ENCODE data around the gene RAP1GDS1.
"Not testable (repeated sequence)": the region's sequence is repeated elsewhere in the genome, so short reads cannot be mapped to it uniquely, and the experiment has no call there.

Gene RAP1GDS1

GRCh38 chr4:98311656-98312055, 50.5 kb downstream of the RAP1GDS1 start:
- H3K27me3 Mint-ChIP-seq (ENCODE audit: low read depth), result no peaks in the 10 kb centered on the region
- no peak overlapping the region for H3K27ac Mint-ChIP-seq
- H3K4me1 Mint-ChIP-seq (ENCODE audit: low read depth), result no peaks in the 10 kb centered on the region
- H3K9me3 Mint-ChIP-seq, result no peaks in the 10 kb centered on the region
- no peak overlapping the region for H3K4me3 Mint-ChIP-seq
- no peaks in the 10 kb centered on the region for H3K36me3 Mint-ChIP-seq (ENCODE audit: low read depth)

GRCh38 chr4:98314791-98315565, 53.8 kb downstream of the RAP1GDS1 start:
- Mint-ChIP-seq H3K27me3 (ENCODE audit: low read depth) (no peaks in the 10 kb centered on the region), H3K27ac (no peak overlapping the region), H3K9me3 (peaks cover 13% of the 10 kb centered on the region)

GRCh38 chr4:98318521-98318920, 57.3 kb downstream of the RAP1GDS1 start:
- Mint-ChIP-seq H3K4me3 (no peak overlapping the region), H3K27me3 (ENCODE audit: low read depth) (no peaks in the 10 kb centered on the region), H3K27ac (no peak overlapping the region), H3K9me3 (peaks cover 16% of the 10 kb centered on the region), H3K36me3 (ENCODE audit: low read depth) (peaks cover 9% of the 10 kb centered on the region), H3K4me1 (ENCODE audit: low read depth) (peaks cover 2% of the 10 kb centered on the region)

More at GRCh38 chr4:98314791-98315565, 53.8 kb downstream of the RAP1GDS1 start:
- Mint-ChIP-seq H3K4me1 (ENCODE audit: low read depth) (peaks cover 2% of the 10 kb centered on the region), H3K4me3 (no peak overlapping the region), H3K36me3 (ENCODE audit: low read depth) (peaks cover 6% of the 10 kb centered on the region)

- Mint-ChIP-seq H3K27ac (no peak overlapping the region), H3K9me3 (peaks cover 16% of the 10 kb centered on the region), H3K4me3 (no peak overlapping the region), H3K36me3 (ENCODE audit: low read depth) (peaks cover 9% of the 10 kb centered on the region), H3K4me1 (ENCODE audit: low read depth) (peaks cover 2% of the 10 kb centered on the region), H3K27me3 (ENCODE audit: low read depth) (no peaks in the 10 kb centered on the region)
Measured at GRCh38 chr4:98319021-98319420, 57.8 kb downstream of the RAP1GDS1 start.

- Mint-ChIP-seq H3K9me3 (peaks cover 20% of the 10 kb centered on the region), H3K4me3 (no peak overlapping the region), H3K36me3 (ENCODE audit: low read depth) (peaks cover 10% of the 10 kb centered on the region), H3K27ac (no peak overlapping the region), H3K4me1 (ENCODE audit: low read depth) (no peaks in the 10 kb centered on the region), H3K27me3 (ENCODE audit: low read depth) (no peaks in the 10 kb centered on the region)
Measured at GRCh38 chr4:98326168-98326567, 65.0 kb downstream of the RAP1GDS1 start.

GRCh38 chr4:98327694-98328093, 66.5 kb downstream of the RAP1GDS1 start:
- no peak overlapping the region for H3K27ac Mint-ChIP-seq
- H3K9me3 Mint-ChIP-seq, result peaks cover 27% of the 10 kb centered on the region
- H3K36me3 Mint-ChIP-seq (ENCODE audit: low read depth), result peaks cover 14% of the 10 kb centered on the region
- no peaks in the 10 kb centered on the region for H3K27me3 Mint-ChIP-seq (ENCODE audit: low read depth)
- no peak overlapping the region for H3K4me3 Mint-ChIP-seq
- no peaks in the 10 kb centered on the region for H3K4me1 Mint-ChIP-seq (ENCODE audit: low read depth)

GRCh38 chr4:98329879-98330640, 68.9 kb downstream of the RAP1GDS1 start:
- not testable (repeated sequence) for H3K27me3 Mint-ChIP-seq (ENCODE audit: low read depth); H3K4me3 Mint-ChIP-seq; H3K4me1 Mint-ChIP-seq (ENCODE audit: low read depth); H3K27ac Mint-ChIP-seq
- Mint-ChIP-seq H3K9me3 (peaks cover 36% of the 10 kb centered on the region), H3K36me3 (ENCODE audit: low read depth) (peaks cover 14% of the 10 kb centered on the region)

- peaks cover 32% of the 10 kb centered on the region for H3K9me3 Mint-ChIP-seq
- peaks cover 17% of the 10 kb centered on the region for H3K36me3 Mint-ChIP-seq (ENCODE audit: low read depth)
Measured at GRCh38 chr4:98332017-98332416, 70.8 kb downstream of the RAP1GDS1 start.

GRCh38 chr4:98334461-98334860, 73.3 kb downstream of the RAP1GDS1 start:
- Mint-ChIP-seq H3K27ac (no peak overlapping the region), H3K4me1 (ENCODE audit: low read depth) (peaks cover 4% of the 10 kb centered on the region), H3K27me3 (ENCODE audit: low read depth) (no peaks in the 10 kb centered on the region), H3K9me3 (peaks cover 27% of the 10 kb centered on the region), H3K36me3 (ENCODE audit: low read depth) (peaks cover 10% of the 10 kb centered on the region), H3K4me3 (no peak overlapping the region)

More at GRCh38 chr4:98332017-98332416, 70.8 kb downstream of the RAP1GDS1 start:
- Mint-ChIP-seq H3K4me3 (no peak overlapping the region), H3K4me1 (ENCODE audit: low read depth) (peaks cover 2% of the 10 kb centered on the region), H3K27me3 (ENCODE audit: low read depth) (no peaks in the 10 kb centered on the region), H3K27ac (no peak overlapping the region)

- Mint-ChIP-seq H3K27ac (no peak overlapping the region), H3K36me3 (ENCODE audit: low read depth) (peaks cover 12% of the 10 kb centered on the region), H3K27me3 (ENCODE audit: low read depth) (no peaks in the 10 kb centered on the region), H3K4me3 (no peak overlapping the region), H3K9me3 (peaks cover 8% of the 10 kb centered on the region), H3K4me1 (ENCODE audit: low read depth) (peaks cover 4% of the 10 kb centered on the region)
Measured at GRCh38 chr4:98338761-98339438, 77.7 kb downstream of the RAP1GDS1 start.

GRCh38 chr4:98341309-98341708, 80.1 kb downstream of the RAP1GDS1 start:
- H3K9me3 Mint-ChIP-seq, result no peaks in the 10 kb centered on the region
- H3K4me1 Mint-ChIP-seq (ENCODE audit: low read depth), result peaks cover 2% of the 10 kb centered on the region
- H3K4me3 Mint-ChIP-seq, result no peak overlapping the region
- no peaks in the 10 kb centered on the region for H3K27me3 Mint-ChIP-seq (ENCODE audit: low read depth)
- no peak overlapping the region for H3K27ac Mint-ChIP-seq
- peaks cover 12% of the 10 kb centered on the region for H3K36me3 Mint-ChIP-seq (ENCODE audit: low read depth)

- Mint-ChIP-seq H3K4me1 (ENCODE audit: low read depth) (no peaks in the 10 kb centered on the region), H3K36me3 (ENCODE audit: low read depth) (peaks cover 21% of the 10 kb centered on the region), H3K27ac (no peak overlapping the region), H3K4me3 (no peak overlapping the region), H3K9me3 (peaks cover 4% of the 10 kb centered on the region), H3K27me3 (ENCODE audit: low read depth) (no peaks in the 10 kb centered on the region)
Measured at GRCh38 chr4:98343626-98344025, 82.4 kb downstream of the RAP1GDS1 start.

- no peaks in the 10 kb centered on the region for H3K27me3 Mint-ChIP-seq (ENCODE audit: low read depth)
- H3K9me3 Mint-ChIP-seq, result peaks cover 4% of the 10 kb centered on the region
- no peaks in the 10 kb centered on the region for H3K4me1 Mint-ChIP-seq (ENCODE audit: low read depth)
- H3K36me3 Mint-ChIP-seq (ENCODE audit: low read depth), result peaks cover 24% of the 10 kb centered on the region
- H3K27ac Mint-ChIP-seq, result no peak overlapping the region
- no peak overlapping the region for H3K4me3 Mint-ChIP-seq
Measured at GRCh38 chr4:98345838-98346237, 84.7 kb downstream of the RAP1GDS1 start.

- Mint-ChIP-seq H3K27ac (no peak overlapping the region), H3K27me3 (ENCODE audit: low read depth) (no peaks in the 10 kb centered on the region), H3K4me3 (no peak overlapping the region), H3K9me3 (no peaks in the 10 kb centered on the region), H3K4me1 (ENCODE audit: low read depth) (no peaks in the 10 kb centered on the region), H3K36me3 (ENCODE audit: low read depth) (peaks cover 25% of the 10 kb centered on the region)
Measured at GRCh38 chr4:98352396-98352795, 91.2 kb downstream of the RAP1GDS1 start.
